ENCODE measurements around the gene NDRG2.

Gene NDRG2

GRCh38 chr14:21003788-21004346 is 21.0 kb downstream of the NDRG2 start:
- no peak for DNase-seq
- no peak overlapping the region for H3K27ac ChIP-seq
- H3K9me3 ChIP-seq = no peaks in the 10 kb centered on the region
- H3K4me3 ChIP-seq = no peak overlapping the region
- intact Hi-C loops (cut with DNase I; ENCODE audit: low total_unique reads) = no loop called here
- no peak for TF ChIP-seq CTCF (IDR thresholded peaks at IDR 0.05)
- no peaks in the 10 kb centered on the region for H3K27me3 ChIP-seq
- no peaks in the 10 kb centered on the region for H3K36me3 ChIP-seq
- peaks cover 0 to 6% (median under 1%) of the 10 kb centered on the region in 4 donors for H3K4me1 ChIP-seq

- Histone ChIP-seq H3K4me1 (peaks cover 0 to 7% (median 3%) of the 10 kb centered on the region in 4 donors), H3K4me3 (no peak overlapping the region), H3K9me3 (no peaks in the 10 kb centered on the region), H3K27me3 (no peaks in the 10 kb centered on the region), H3K27ac (no peak overlapping the region), H3K36me3 (peaks cover 12 to 16% (median 14%) of the 10 kb centered on the region in 3 donors)
- DNase-seq = no peak
- TF ChIP-seq CTCF (IDR thresholded peaks at IDR 0.05) = no peak
- intact Hi-C loops (cut with DNase I; ENCODE audit: low total_unique reads) = no loop called here
Measured at GRCh38 chr14:21001218-21001617, 23.6 kb downstream of the NDRG2 start.

GRCh38 chr14:20999591-20999990 is 25.3 kb downstream of the NDRG2 start:
- H3K9me3 ChIP-seq = no peaks in the 10 kb centered on the region
- no peak overlapping the region for H3K27ac ChIP-seq
- no peak overlapping the region for H3K4me3 ChIP-seq
- peaks cover 0 to 7% (median 3%) of the 10 kb centered on the region in 4 donors for H3K4me1 ChIP-seq
- no peaks in the 10 kb centered on the region for H3K27me3 ChIP-seq
- intact Hi-C loops (cut with DNase I; ENCODE audit: low total_unique reads) = no loop called here
- no peak for TF ChIP-seq CTCF (IDR thresholded peaks at IDR 0.05)
- H3K36me3 ChIP-seq = peaks cover 28 to 32% (median 30%) of the 10 kb centered on the region in 3 donors
- no peak for DNase-seq

GRCh38 chr14:20998674-20999366 is 26.0 kb downstream of the NDRG2 start, which contains the start of gene SLC39A2:
Gene SLC39A2, plus strand, starts transcription at chr14:20999293. Its CDS starts 154 bp downstream, at chr14:20999447.
- Histone ChIP-seq H3K9me3 (no peaks in the 10 kb centered on the region), H3K4me1 (peaks cover 0 to 7% (median 3%) of the 10 kb centered on the region in 4 donors), H3K36me3 (peaks cover 36 to 40% (median 38%) of the 10 kb centered on the region in 3 donors), H3K27me3 (no peaks in the 10 kb centered on the region), H3K4me3 (no peak within 1 kb of the TSS), H3K27ac (peak within 1 kb of the TSS; percentile 14 to 52)
- intact Hi-C loops (cut with DNase I; ENCODE audit: low total_unique reads) = no loop called here
- peak; percentile 68 to 79 for DNase-seq
- TF ChIP-seq CTCF (IDR thresholded peaks at IDR 0.05) = no peak

- no peaks in the 10 kb centered on the region for H3K27me3 ChIP-seq
- intact Hi-C loops (cut with DNase I; ENCODE audit: low total_unique reads) = no loop called here
- peak overlapping the region in 1 of 2 donors; percentile 52 for H3K27ac ChIP-seq
- no peak overlapping the region for H3K4me3 ChIP-seq
- no peak for DNase-seq
- no peak for TF ChIP-seq CTCF (IDR thresholded peaks at IDR 0.05)
- peaks cover 0 to 7% (median 3%) of the 10 kb centered on the region in 4 donors for H3K4me1 ChIP-seq
- H3K9me3 ChIP-seq = no peaks in the 10 kb centered on the region
- H3K36me3 ChIP-seq = peaks cover 37 to 47% (median 45%) of the 10 kb centered on the region in 3 donors
Measured at GRCh38 chr14:20998139-20998538, 26.7 kb downstream of the NDRG2 start.
